ENCODE results near the gene TBC1D22A.

The TBC1D22A gene

DNA sequence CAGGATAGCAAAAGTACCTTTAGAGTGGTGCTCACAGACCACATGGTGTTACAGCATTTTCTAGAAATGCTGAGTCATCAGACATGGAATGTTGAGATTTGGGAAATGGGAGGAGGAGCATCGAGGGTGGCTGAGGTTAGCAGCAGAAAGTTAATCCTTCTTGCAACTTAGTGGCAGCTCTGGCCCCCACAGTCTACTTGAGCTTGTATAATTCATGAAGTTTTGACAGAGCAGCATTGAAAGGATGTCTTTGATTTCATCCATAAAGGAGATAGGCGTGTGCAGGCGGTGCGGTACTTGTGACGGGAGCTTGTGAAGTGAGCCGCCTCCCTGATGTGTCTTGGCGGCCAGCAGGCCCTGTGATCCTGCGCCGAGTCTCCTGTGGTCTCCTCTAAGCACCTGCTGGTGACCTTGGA lies 330.5 kb downstream of the TBC1D22A start:
- H3K4me2 ChIP-seq (ENCODE audit: low read length): no peak overlapping the region
- H3K9ac ChIP-seq (ENCODE audit: low read length): no peak overlapping the region
- H3K79me2 ChIP-seq (ENCODE audit: low read length): peaks cover 3% of the 10 kb centered on the region
- peaks cover 9% of the 10 kb centered on the region for H3K4me1 ChIP-seq (ENCODE audit: low read length)
- TF ChIP-seq EZH2phosphoT487 (IDR thresholded peaks at IDR 0.05; ENCODE audit: low read depth) (no peak), CTCF (IDR thresholded peaks at IDR 0.05; ENCODE audit: low read depth, low read length) (no peak)
- H3K27me3 ChIP-seq (ENCODE audit: low read depth, low read length): no peaks in the 10 kb centered on the region
- peaks cover 28% of the 10 kb centered on the region for H3K36me3 ChIP-seq (replicated peaks; ENCODE audit: low read depth, low read length)
- H4K20me1 ChIP-seq (ENCODE audit: insufficient read depth, low read length): peaks cover 47% of the 10 kb centered on the region
- no peak overlapping the region for H3K4me3 ChIP-seq (ENCODE audit: low read length)
- no peak overlapping the region for H2AFZ ChIP-seq (ENCODE audit: low read depth, low read length)
- peaks cover 13% of the 10 kb centered on the region; the same call in 1 of the 2 replicates for H3K9me3 ChIP-seq (ENCODE audit: insufficient read depth, low read length)
- no peak overlapping the region for H3K27ac ChIP-seq (ENCODE audit: low read length)

GRCh38 chr22:47093720-47094119 lies 331.3 kb downstream of the TBC1D22A start:
- H4K20me1 ChIP-seq (ENCODE audit: insufficient read depth, low read length): peaks cover 46% of the 10 kb centered on the region
- peaks cover 22% of the 10 kb centered on the region for H3K36me3 ChIP-seq (replicated peaks; ENCODE audit: low read depth, low read length)
- no peaks in the 10 kb centered on the region for H3K27me3 ChIP-seq (ENCODE audit: low read depth, low read length)
- H3K9ac ChIP-seq (ENCODE audit: low read length): no peak overlapping the region
- no peak overlapping the region for H3K4me2 ChIP-seq (ENCODE audit: low read length)
- no peak overlapping the region for H2AFZ ChIP-seq (ENCODE audit: low read depth, low read length)
- TF ChIP-seq CTCF (IDR thresholded peaks at IDR 0.05; ENCODE audit: low read depth, low read length) (no peak), EZH2phosphoT487 (IDR thresholded peaks at IDR 0.05; ENCODE audit: low read depth) (no peak)
- peaks cover 13% of the 10 kb centered on the region; the same call in 1 of the 2 replicates for H3K9me3 ChIP-seq (ENCODE audit: insufficient read depth, low read length)
- peaks cover 3% of the 10 kb centered on the region for H3K79me2 ChIP-seq (ENCODE audit: low read length)
- no peak overlapping the region for H3K27ac ChIP-seq (ENCODE audit: low read length)
- no peak overlapping the region for H3K4me3 ChIP-seq (ENCODE audit: low read length)
- H3K4me1 ChIP-seq (ENCODE audit: low read length): peaks cover 9% of the 10 kb centered on the region

DNA sequence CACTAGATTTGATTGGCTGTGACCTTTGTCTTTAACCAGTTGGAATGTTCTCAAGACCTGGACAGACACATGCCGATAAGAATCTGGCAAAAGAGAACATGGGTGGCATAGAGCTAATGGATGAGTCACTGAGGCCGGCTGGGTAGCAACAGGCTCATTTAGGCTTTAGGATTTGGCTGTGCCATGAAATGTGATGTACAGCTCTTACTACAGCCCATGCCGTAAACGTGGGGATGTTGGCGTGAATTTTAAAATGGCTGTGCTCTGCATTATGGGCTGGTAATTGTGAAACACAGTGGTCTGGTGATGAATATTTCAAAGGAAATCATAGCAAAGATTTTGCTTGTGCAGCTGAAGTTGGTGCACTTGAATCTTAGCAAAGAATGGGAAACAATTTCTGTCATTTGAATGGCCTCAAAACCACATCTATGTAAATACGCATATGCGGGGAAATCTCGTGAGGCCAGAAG lies 332.4 kb downstream of the TBC1D22A start:
- Histone ChIP-seq H3K4me3 (ENCODE audit: low read length) (no peak overlapping the region), H3K27ac (ENCODE audit: low read length) (no peak overlapping the region), H3K79me2 (ENCODE audit: low read length) (peaks cover 3% of the 10 kb centered on the region), H4K20me1 (ENCODE audit: insufficient read depth, low read length) (peaks cover 47% of the 10 kb centered on the region), H3K9me3 (ENCODE audit: insufficient read depth, low read length) (peaks cover 13% of the 10 kb centered on the region; the same call in 1 of the 2 replicates), H2AFZ (ENCODE audit: low read depth, low read length) (no peak overlapping the region), H3K9ac (ENCODE audit: low read length) (no peak overlapping the region), H3K4me2 (ENCODE audit: low read length) (no peak overlapping the region), H3K36me3 (replicated peaks; ENCODE audit: low read depth, low read length) (peaks cover 15% of the 10 kb centered on the region), H3K27me3 (ENCODE audit: low read depth, low read length) (no peaks in the 10 kb centered on the region), H3K4me1 (ENCODE audit: low read length) (peaks cover 9% of the 10 kb centered on the region)
- TF ChIP-seq EZH2phosphoT487 (IDR thresholded peaks at IDR 0.05; ENCODE audit: low read depth) (no peak), CTCF (IDR thresholded peaks at IDR 0.05; ENCODE audit: low read depth, low read length) (no peak)

- H3K9ac ChIP-seq (ENCODE audit: low read length): no peak overlapping the region
- H3K4me1 ChIP-seq (ENCODE audit: low read length): peaks cover 9% of the 10 kb centered on the region
- peaks cover 15% of the 10 kb centered on the region for H3K36me3 ChIP-seq (replicated peaks; ENCODE audit: low read depth, low read length)
- H3K4me2 ChIP-seq (ENCODE audit: low read length): no peak overlapping the region
- no peak overlapping the region for H3K27ac ChIP-seq (ENCODE audit: low read length)
- H2AFZ ChIP-seq (ENCODE audit: low read depth, low read length): no peak overlapping the region
- H3K27me3 ChIP-seq (ENCODE audit: low read depth, low read length): no peaks in the 10 kb centered on the region
- H3K9me3 ChIP-seq (ENCODE audit: insufficient read depth, low read length): peaks cover 13% of the 10 kb centered on the region; the same call in 1 of the 2 replicates
- H3K79me2 ChIP-seq (ENCODE audit: low read length): peaks cover 3% of the 10 kb centered on the region
- no peak for TF ChIP-seq CTCF (IDR thresholded peaks at IDR 0.05; ENCODE audit: low read depth, low read length)
- no peak for TF ChIP-seq EZH2phosphoT487 (IDR thresholded peaks at IDR 0.05; ENCODE audit: low read depth)
- peaks cover 44% of the 10 kb centered on the region for H4K20me1 ChIP-seq (ENCODE audit: insufficient read depth, low read length)
- no peak overlapping the region for H3K4me3 ChIP-seq (ENCODE audit: low read length)
These were observed 333.1 kb downstream of the TBC1D22A start for GRCh38 chr22:47095395-47096122.

All from OCI-LY3 (cell line).